Colon (tissue), 2 donors: ENCODE data around the gene LTB4R.

Experiments
- FAIRE-seq: peaks from 2 replicates; lab custom pipeline; 2012; peaks lifted over from hg19 to GRCh38; lab: Jason Lieb, UNC
- donor health status: control.
- donor health status: control.

Gene LTB4R, protein sequence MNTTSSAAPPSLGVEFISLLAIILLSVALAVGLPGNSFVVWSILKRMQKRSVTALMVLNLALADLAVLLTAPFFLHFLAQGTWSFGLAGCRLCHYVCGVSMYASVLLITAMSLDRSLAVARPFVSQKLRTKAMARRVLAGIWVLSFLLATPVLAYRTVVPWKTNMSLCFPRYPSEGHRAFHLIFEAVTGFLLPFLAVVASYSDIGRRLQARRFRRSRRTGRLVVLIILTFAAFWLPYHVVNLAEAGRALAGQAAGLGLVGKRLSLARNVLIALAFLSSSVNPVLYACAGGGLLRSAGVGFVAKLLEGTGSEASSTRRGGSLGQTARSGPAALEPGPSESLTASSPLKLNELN

DNA sequence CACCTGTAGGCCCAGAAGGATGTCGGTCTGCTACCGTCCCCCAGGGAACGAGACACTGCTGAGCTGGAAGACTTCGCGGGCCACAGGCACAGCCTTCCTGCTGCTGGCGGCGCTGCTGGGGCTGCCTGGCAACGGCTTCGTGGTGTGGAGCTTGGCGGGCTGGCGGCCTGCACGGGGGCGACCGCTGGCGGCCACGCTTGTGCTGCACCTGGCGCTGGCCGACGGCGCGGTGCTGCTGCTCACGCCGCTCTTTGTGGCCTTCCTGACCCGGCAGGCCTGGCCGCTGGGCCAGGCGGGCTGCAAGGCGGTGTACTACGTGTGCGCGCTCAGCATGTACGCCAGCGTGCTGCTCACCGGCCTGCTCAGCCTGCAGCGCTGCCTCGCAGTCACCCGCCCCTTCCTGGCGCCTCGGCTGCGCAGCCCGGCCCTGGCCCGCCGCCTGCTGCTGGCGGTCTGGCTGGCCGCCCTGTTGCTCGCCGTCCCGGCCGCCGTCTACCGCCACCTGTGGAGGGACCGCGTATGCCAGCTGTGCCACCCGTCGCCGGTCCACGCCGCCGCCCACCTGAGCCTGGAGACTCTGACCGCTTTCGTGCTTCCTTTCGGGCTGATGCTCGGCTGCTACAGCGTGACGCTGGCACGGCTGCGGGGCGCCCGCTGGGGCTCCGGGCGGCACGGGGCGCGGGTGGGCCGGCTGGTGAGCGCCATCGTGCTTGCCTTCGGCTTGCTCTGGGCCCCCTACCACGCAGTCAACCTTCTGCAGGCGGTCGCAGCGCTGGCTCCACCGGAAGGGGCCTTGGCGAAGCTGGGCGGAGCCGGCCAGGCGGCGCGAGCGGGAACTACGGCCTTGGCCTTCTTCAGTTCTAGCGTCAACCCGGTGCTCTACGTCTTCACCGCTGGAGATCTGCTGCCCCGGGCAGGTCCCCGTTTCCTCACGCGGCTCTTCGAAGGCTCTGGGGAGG, at the start of gene LTB4R:
LTB4R (plus strand) TSS at position 857 of the 959 bp plus-strand sequence. CDS start 4,150 bp downstream, outside the sequence.
- no peak for FAIRE-seq

DNA sequence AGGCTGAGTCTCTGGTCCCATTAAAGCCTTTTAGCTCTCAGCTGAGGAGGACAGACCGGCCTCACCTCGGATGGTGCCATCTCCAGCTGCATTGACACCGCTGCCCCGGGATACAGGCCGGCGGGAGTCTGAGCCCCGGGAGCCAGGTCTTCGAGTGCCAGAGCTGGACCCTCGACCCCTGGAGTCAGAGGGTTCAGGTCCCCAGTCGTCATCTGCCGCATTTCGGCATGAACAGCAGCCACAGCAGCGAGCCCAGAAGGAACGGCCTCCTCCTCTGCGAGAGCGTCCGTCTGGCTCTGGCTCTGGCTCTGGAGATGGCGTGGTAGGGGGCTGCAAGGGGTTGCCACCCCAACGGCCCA, 49.4 kb upstream of the LTB4R start:
- no peak for FAIRE-seq

DNA sequence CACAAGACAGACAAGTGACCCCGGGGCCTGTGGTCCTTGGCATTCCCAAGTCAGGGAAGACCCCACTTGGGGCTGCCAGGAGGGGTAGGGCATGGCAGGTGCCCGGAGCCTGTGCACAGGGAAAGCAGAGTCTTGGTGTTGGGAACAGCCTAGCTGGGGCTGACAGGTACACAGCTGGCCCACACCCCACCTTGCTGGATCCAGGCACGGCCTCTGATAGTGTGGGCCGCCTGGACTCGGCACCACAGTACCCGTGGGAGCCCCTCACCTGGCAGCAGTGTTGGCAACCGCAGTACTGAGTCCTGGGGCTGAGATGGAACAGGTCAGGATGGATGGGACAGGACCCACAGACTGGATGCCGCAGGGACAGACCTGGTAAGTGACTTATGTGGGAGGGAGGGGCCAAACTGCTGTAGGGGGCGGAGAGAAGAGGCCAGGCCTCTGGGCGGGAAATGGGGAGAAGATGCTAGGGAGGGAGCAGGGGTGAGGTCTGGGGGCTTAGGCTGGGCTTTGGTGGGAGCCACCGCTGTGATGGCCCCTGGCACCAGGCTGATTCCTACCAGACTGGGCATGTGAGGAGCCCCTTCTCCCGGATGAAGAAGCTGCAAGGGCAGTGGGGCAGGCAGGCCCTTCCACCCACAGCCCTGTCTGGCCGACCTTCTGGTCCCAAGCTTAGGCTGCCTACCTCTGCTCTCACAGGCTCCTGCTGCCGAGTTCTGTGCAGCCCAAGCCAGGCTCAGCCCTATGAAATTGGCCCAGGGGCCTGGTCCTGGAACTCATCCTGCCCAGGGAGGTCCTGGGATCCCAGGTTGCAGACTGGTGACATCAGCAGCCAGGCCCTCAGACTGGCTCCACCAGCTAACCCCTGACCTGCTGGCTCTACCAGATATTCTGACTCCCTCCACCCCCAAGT, 48.2 kb upstream of the LTB4R start, which contains the start of gene TGM1:
TGM1 (minus strand) TSS at position 357 of the 913 bp plus-strand sequence. CDS start 825 bp downstream, outside the sequence.
- no peak for FAIRE-seq

DNA sequence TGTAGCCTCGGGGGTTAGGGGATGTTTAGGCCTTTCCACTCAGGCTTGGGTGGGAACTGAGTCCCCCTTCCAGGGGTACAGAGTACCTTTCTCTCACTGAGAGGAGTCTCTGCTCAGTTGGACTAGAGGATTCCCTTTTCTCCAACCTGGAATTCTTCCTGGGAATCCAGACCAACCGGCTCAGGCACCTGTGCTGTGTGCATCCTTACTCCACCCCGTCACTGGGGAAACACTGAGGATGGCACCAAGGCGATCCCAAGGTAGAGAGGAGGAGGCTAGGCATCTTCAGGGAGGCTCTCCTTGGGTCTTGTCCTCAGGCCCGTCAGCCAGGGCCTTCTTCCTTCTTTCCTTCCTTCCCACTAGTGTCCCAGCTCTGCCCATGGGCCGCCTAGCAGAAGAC, 47.5 kb upstream of the LTB4R start:
- FAIRE-seq, result no peak

DNA sequence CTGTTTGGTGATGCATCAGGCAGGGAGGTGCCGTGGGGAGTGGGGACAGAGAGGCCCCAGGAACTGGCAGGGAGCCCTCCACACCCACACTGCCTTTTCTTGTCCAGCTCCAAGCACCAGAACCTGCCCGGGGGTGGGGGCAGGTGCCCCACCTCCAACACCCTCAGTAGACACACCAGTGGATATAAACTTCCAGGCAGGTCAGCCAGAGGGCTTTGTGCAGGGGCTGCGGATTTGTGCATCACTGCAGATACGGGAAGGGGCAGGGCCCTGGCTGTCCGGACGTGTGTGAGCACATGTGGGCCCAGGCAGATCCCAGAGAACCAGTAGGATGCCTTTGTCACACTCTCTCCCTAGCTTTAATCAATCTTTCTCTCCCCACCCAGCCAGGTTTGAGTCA, 47.0 kb upstream of the LTB4R start:
- no peak for FAIRE-seq

DNA sequence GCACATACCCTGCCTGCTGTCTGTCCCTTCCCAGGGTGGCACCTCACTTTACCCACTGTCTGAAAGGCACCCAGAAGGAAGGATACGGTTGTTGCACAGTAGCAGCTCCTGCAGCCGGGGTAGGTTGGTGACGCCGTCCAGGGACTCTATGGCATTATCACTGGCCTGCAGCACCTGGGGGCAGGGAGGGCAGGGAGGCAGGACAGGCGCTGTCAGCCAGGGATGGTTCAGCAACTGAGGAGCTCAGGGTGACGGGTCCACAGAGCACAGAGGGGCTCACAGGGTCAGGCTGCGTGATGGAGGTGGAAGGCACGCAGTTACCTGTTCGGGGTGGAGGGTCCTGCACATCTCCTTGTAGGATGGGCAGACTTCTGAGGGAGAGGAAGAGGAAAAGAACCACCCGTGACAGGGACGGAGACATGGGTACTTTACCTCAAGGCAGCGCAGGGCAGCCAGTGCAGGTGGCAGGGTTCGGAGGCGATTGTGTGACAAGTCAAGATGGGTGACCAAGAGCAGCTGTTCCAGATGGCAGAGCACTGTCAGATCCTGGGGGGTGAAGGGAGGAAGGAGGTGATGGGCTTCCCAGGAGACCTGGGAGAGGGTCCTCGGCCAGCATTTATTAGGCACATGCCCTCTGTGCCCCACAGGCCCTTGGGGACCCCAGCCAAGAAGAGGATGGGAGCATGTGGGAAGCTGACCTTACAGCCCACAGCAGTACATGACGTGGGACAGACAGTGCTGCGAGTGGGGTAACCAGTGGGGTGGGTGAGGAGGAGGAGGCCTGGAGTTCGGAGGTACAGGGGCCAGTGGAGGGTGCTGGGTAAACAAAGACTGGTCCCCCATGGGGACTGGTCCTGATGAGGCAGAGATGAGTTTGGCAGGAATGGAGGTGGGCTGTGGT, 44.7 kb upstream of the LTB4R start:
- FAIRE-seq, result no peak

DNA sequence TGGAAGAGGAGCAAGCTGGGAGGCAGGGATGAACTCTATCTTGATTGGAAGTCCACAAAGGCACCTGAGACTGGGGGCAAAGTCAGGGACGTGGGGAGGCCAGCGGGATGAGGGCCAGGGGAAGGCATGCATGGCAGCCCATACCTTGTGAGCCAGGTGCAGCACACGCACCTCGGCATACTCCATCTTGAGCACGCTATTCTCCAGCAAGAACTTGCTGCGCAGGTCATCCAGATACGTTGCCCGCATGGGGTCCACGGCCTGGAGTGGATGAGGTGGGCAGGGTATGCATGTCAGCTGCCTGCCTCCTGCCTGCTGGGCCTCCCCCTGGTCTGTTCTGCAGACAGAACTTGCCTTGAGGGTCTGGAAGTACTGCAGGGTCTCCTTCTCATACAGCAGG, 43.8 kb upstream of the LTB4R start:
- FAIRE-seq, result no peak

DNA sequence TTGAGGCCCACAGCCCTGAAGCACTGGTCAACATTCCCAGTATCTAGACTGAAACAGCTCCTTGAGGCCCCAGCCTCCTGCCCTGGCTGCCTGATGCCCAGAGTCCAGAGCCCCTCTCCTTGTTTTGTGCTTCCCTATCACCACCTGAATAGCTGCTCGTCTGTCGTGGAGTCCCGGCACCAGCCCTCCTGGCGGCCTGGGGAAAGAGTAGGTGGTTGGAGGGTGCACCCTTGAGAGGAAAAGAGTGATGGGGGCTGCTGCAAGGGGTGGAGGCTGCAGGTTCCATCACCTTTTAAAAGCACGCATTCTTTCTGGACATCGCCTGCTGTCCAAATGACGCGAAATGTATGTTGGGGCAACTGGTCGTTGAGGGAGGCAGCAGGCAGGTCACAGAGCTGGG, 43.1 kb upstream of the LTB4R start:
- FAIRE-seq, result no peak

DNA sequence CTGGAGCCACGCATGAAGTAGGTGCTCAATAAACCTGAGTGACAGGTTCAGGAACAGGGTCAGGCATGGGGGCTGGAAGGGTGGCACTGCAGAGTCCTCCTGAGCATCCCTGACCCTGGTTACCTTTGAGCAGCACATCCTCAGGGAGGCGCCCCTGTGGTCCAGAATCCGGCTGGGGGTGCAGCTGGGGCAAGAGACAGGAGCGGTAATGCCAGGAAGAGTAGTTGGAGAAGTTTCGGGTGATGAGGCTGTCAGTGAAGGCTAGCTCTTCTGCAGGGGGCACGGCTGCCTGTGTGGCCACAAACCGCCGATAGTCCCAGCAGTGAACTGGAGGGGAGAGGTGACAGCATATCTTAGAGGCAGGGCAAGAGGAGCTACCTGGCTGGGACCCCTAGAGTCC, 41.9 kb upstream of the LTB4R start:
- FAIRE-seq, result no peak

DNA sequence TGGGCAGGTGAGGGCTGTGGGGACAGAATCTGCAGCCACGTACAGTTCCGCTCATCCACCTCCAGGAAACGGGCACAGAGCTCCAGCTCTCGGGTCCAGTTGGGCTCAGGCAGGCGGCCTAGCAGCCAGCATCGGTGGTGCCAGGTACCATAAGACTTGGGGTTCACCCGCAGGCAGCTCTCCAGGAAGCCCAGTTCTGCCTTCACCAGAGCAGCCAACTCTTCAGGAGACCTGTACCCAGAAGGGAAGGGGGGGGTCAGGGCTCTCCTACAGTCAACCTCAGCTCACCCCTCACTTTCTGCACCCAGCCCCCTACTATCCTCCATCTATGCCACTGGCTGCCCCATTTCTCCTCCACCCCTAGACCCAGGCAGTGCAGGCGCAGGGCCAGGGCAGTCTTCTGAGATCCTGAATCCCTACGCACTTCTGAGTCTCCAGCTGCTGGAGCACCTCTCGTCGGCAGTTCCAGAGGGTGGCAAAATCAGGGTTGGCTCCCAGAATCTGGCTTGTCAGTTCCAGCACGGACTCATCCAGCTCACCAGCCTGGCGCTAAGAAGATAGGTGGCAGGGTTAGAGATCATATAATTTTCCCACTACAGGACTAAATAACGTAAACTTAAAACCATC, 41.3 kb upstream of the LTB4R start:
- FAIRE-seq, result no peak

DNA sequence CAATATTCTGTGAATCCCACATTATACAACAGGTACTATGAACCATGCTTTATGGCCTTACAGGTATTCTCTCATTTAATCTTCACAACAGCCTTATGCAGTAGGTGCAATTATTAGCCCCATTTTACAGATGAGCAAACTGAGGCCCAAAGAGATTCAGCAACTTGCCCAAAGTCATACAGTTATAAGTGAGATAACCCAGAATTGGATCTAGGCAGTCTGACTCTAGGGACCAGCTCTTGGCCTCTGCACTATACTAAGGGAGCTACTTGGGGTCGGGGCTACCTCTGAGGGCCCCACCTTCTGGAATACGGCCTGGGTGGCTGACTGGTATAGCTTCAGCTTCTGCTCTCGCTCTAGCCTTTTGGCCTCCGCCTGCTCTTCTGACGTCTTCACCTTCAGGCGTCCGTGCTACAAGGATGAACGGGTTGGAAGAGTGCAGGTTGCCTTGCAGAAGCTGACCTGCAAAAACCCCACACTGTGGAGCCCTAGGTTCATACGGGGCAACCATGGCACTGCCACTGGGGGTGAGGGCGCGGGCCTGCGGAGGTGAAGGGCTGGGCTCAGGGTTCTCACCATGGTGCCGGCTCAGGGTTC, 40.7 kb upstream of the LTB4R start:
- FAIRE-seq, result no peak

DNA sequence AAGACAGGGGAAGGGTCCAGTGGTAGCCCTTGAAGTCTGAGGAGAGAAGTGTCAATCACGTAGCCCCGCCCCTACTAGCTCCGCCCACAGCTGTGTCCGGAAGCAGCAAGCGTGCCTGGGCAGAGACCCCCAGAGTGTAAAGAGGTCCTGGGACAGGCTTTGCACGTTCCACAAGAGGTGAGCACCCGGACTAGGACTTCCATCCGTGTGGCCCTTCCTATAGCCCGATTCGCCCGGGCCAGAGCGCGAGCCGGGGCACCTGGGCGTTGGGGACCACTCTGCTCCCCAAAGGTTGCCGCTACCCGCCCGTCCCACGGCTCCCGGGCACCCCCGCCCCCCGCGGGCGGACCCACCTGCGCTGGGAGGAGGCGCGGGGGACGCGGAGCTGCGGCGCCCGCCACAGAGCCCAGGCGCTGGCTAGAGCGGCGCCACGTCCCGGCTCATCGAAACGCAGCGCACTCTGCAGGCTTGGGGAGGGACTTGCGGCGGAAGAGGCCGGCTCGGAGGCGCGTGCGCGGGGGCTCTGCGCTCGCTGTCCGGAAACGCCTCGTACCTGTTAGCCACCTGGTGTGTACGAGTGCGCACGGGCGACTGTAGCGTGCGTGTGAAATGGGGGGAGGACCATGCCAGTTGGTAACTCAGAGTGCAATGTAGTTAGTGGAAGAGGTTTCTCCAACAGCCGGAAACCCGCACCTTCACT, 40.0 kb upstream of the LTB4R start, which contains the start of gene RABGGTA:
RABGGTA (minus strand) TSS at position 464 of the 700 bp plus-strand sequence. CDS start 482 bp downstream, outside the sequence.
- FAIRE-seq, result no peak

DNA sequence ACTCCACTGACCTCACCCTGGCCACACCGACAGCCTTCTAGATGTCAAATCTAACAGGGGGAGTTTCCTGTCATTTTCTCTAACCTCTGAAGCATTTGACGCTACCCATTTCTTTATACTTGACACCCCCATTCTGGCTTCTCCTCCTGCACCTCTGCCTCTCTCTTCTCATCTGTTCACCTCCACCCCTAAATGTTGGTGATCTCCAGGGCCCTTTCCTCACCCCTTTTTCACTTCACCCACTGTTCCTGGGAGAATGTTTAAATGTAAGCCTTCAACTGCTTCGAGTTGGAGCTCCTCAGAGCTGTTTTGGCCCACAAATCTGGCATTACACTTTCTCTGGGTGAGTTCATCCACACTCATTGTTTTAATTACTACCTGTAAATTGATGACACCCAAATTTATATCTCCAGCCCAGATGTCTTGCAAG, 39.5 kb upstream of the LTB4R start:
- FAIRE-seq, result no peak

DNA sequence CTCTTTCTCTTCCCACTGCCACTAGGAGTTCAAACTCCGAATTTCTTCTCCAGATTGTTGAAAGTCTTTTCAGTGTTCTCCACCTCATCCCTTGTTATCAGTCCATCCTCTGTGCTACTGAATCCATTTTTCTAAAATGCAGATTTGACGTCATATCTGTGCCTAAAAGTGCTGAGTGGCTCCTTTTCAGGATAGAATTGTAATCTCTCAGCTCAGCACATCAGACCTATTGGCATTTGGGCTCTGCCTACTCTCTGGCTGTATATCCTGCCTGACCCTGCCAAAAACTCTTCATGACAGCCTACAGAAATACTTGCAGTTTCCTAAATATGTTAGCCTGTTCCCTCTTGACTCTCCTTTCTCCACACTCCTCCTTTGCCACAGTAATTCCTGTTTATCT, 38.8 kb upstream of the LTB4R start:
- no peak for FAIRE-seq

DNA sequence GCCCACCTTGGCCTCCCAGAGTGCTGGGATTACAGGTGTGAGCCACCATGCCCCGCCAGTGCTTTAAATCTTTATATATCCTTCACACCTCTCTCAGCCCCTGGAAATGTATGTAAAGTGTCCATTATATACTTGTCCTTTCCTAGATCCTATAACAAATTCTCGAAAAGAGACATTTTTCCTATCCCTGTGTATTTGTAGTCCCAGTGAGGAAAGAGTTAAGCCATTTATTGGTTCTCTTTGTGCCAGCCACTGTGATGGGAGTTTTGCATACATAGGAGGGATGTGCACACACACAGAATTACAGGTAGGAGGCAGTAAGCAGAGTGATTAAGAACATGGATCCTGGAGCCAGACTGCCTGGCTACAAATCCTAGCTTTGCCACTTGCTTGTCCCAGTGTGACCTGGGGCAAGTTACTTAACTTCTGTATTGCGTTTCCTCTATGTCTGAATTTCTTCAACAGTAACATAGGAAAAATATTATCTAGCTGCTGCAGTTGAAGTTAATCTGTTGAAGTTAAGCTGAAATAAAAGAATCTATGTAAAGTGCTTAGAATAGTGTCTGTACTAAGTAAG, 37.8 kb upstream of the LTB4R start:
- no peak for FAIRE-seq

DNA sequence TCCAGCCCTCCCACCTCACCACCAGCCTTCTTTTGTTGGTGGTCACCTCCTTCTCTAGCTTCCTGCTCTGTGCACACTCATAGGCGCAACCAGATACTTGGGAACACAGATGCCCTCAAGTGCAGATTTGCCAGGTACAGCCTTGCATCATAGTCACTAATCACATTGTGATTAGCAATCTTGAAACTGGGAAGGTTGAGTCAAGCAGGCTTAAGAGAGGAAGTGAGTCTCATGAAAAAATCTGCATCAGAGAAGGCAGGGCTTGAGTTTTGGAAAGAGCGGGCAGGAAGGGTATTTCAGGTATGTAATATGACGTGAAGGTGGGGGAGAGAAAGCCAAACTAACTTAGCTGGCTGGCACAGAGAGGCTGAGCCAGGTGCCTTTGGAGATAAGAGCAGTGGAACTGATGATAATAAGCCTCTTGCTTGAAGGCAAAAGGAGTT, 37.2 kb upstream of the LTB4R start:
- no peak for FAIRE-seq

DNA sequence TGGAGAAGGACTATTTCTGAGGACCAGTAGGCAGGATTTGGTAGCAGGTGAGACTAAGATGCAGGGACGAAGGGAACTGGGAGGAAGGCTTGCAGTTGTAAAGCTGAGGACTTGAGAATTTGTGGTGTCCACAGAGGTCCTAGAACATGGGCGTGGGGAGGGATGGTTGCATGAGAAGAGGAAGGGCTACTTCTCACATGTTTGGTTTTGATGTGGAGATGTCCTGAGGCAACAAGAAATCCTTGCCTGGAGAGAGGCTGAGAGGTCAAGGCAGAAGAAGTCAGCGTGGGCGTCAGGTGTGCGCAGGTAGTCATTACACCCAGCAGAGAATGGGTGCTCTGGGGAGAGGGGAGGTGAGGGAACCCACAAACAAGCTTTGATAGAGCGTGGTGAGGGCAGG, 34.2 kb upstream of the LTB4R start:
- no peak for FAIRE-seq

DNA sequence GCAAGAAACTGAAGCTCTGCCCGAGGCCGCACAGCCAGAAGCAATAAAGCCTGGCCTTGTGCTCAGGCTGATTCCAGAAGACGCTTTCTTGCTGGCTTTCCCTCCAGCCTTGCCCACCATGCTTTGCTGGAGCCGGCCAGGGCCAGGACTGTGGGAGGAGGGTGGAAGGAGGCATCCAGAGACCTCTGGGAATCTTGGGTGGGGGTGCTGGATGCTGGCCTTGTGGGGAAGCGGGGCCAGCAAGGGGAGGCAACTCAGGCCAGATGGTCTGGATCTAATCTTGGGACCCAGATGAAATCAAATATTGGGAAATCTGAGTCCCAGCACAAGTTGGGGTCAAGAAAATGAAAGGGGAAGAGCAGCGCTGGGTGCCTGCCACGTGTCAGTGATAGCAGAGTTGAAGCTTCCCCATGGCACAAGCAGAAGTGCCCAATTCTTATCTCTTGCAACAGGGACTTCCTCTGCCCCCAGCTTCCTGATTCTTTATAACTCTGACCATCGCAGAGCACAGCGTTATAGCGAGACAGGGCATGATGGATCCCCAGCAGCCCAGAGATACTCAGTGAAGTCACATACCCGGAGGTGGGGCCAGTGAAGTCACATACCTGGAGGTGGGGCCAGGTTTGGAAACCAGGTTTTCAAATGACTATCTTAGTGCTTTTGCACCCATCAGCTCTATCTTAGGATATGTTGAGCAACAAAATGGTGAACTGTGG, 33.5 kb upstream of the LTB4R start:
- no peak for FAIRE-seq
